Testis (tissue), 3 donors: ENCODE results near the gene PITX1. TPM values are rescaled to one million over a fixed set of nuclear protein-coding genes. Genes with fewer than 3 reads are reported as not detected.

ENCODE experiments used
- DNase-seq: peaks from one replicate; pipeline ENCODE4 v3.0.0-alpha.2; 2019
- H3K27ac ChIP-seq, 2 donors: fragments of 200-600 bp; sonication (generic); one replicate each; pipeline ENCODE4 v1.5.1; 2019
- H3K27me3 ChIP-seq: fragments of 200-600 bp; sonication (generic); one replicate; pipeline ENCODE4 v1.5.1; 2019
- H3K36me3 ChIP-seq: fragments of 200-600 bp; sonication (generic); one replicate; pipeline ENCODE4 v1.5.1; 2017; ENCODE audit warnings: low read depth; ENCODE audit errors: missing control alignments
- H3K4me1 ChIP-seq: fragments of 200-600 bp; sonication (generic); one replicate; pipeline ENCODE4 v1.5.1; 2019
- H3K4me3 ChIP-seq, 2 donors: fragments of 200-600 bp; sonication (generic); one replicate each; pipeline ENCODE4 v1.5.1; 2017 to 2019
- H3K9me3 ChIP-seq: fragments of 200-600 bp; sonication (generic); one replicate; pipeline ENCODE4 v1.5.1; 2017
- CTCF ChIP-seq, 3 experiments: fragments of 450-650 bp in 2 of 3; fragments of 200-600 bp in 1 of 3; sonication (generic) in 1 of 3; IDR thresholded peaks; one replicate each; pipeline ENCODE4 v1.5.1; 2016 to 2019; ENCODE audit warnings: antibody characterized with exemption in 3 of 3, mild to moderate bottlenecking in 2 of 3, moderate library complexity in 1 of 3
- POLR2A ChIP-seq: fragments of 450-650 bp; IDR thresholded peaks from one replicate; pipeline ENCODE4 v1.6.1; 2017; ENCODE audit warnings: antibody characterized with exemption, mild to moderate bottlenecking, moderate library complexity
- WGBS, 2 donors: methylation state at CpG; one replicate each; pipeline ENCODE4 v1.1.5; 2018; 5-methylcytosine and 5-hydroxymethylcytosine counted together
- intact Hi-C: fragments of 100-400 bp; cut with DNase I; formaldehyde crosslinking; loops from one replicate; pipeline ENCODE4 v1.15.1; 2023; ENCODE audit warnings: low total_unique reads
- polyA plus RNA-seq: library from polyadenylated mRNA; stranded (reverse); fragments of 350-450 nt; fragmentation: Illumina TruSeq; extraction: RNeasy Lipid Tissue Mini Kit (QIAGEN cat#74804); gene quantifications from one replicate; pipeline ENCODE4 v1.2.3, GENCODE V29; 2014; ENCODE audit warnings: low read depth, low replicate concordance; ENCODE audit not compliant: insufficient read depth
- total RNA-seq, 2 donors: library from RNA; depleted of rRNA; stranded (reverse); fragments of >200 nt; gene quantifications; one replicate each; pipeline ENCODE4 v1.2.3, GENCODE V29; 2016

The PITX1 gene
- total and polyA plus RNA-seq, 3 donors from 2014 or later, result 3.0 to 4.1 (median 3.6) TPM

DNA sequence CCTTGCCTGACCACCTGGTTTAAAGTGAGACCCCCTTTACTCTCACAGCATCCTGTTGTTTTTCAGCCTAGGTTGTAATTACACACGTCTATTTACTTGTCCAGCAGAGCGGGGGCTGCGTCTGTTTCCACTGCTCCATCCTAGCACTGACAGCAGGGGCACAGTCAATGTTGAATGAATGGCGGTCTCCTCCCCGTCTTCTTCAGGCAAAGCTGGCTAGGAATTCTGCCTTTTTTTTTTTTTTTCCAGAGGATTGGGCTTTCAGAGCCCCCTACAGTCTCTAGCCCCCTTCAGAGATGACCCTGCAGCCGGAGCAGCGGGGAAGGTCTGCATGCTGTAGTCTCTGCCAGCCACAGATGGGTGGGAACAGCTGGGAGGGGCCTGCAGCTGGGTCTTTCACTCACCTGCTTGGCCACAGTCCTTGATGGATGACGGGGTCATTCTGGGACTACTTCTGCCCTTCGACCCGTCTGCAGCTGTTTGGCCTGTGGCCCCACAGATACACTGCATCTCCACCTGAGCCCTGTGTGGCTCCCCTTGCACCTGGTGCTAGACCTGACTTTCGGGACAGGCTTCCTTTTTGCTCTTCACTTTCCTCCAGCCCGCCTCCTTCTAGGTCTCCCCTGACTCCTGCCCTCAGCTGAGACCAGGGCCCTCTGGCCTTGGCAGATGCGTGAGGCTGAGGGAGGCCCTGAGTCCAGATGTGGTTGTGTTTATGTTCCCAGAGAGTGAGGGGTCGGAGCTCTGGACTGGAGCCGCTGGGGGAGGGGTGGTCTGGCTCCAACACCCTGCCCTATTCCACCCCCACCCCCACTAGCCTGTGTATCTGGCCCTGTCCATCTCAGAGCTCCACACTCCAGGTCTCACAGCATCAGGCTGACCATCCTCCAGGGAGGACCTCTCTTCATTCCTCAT is 8.0 kb downstream of the PITX1 start:
- DNase-seq, result no peak
- no peak overlapping the region for H3K27ac ChIP-seq
- H3K9me3 ChIP-seq, result no peaks in the 10 kb centered on the region
- H3K4me1 ChIP-seq, result peaks cover 7% of the 10 kb centered on the region
- WGBS, 2 donors, result 86 to 89% methylated on average over 12 to 15 of the region's 15 CpGs
- TF ChIP-seq CTCF (IDR thresholded peaks at IDR 0.05) (no peak), POLR2A (no peak)
- no peaks in the 10 kb centered on the region for H3K36me3 ChIP-seq
- intact Hi-C loops, result no loop called here
- H3K4me3 ChIP-seq, result no peak overlapping the region
- no peaks in the 10 kb centered on the region for H3K27me3 ChIP-seq

GRCh38 chr5:135024956-135025729 is 8.9 kb downstream of the PITX1 start:
- 90% methylated on average over 8 to 11 of the region's 11 CpGs for WGBS, 2 donors
- TF ChIP-seq POLR2A (no peak), CTCF (IDR thresholded peaks at IDR 0.05) (no peak)
- Histone ChIP-seq H3K4me1 (no peaks in the 10 kb centered on the region), H3K9me3 (no peaks in the 10 kb centered on the region), H3K27ac (no peak overlapping the region), H3K27me3 (no peaks in the 10 kb centered on the region), H3K36me3 (no peaks in the 10 kb centered on the region), H3K4me3 (no peak overlapping the region)
- intact Hi-C loops, result no loop called here
- DNase-seq, result no peak

GRCh38 chr5:135020111-135020895 is 13.7 kb downstream of the PITX1 start:
- Histone ChIP-seq H3K4me1 (no peaks in the 10 kb centered on the region), H3K27me3 (no peaks in the 10 kb centered on the region), H3K4me3 (no peak overlapping the region), H3K36me3 (no peaks in the 10 kb centered on the region), H3K9me3 (no peaks in the 10 kb centered on the region), H3K27ac (no peak overlapping the region)
- DNase-seq, result no peak
- intact Hi-C loops, result no loop called here
- 80 to 86% methylated on average over 16 of the region's 16 CpGs for WGBS, 2 donors
- TF ChIP-seq CTCF (IDR thresholded peaks at IDR 0.05) (no peak), POLR2A (no peak)

DNA sequence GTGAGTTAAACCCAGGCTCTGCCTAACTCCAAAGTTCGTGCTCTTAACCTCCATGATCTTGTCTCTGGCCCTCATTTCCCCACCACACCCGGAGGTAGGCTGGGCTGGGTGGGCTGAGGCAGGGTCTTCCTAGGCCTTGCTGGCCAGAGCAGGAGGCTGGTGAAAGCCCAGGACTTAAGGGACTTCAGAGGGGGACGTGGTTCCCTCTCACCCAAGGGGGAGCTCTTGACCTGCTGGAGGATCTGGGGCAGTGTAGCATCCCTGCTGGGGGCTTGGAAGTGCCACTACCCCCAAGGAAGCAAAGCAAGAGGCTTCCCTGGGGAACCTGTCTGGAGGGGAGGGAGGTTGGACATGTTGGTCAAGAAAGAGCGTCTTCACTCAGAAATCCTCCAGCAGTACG is 14.7 kb downstream of the PITX1 start:
- 84 to 88% methylated on average over 3 to 5 of the region's 5 CpGs for WGBS, 2 donors

More for the DNA sequence above, 14.7 kb downstream of the PITX1 start:
- Histone ChIP-seq H3K4me1 (no peaks in the 10 kb centered on the region), H3K36me3 (no peaks in the 10 kb centered on the region), H3K4me3 (no peak overlapping the region), H3K27ac (no peak overlapping the region), H3K27me3 (no peaks in the 10 kb centered on the region), H3K9me3 (no peaks in the 10 kb centered on the region)
- DNase-seq, result no peak
- TF ChIP-seq POLR2A (no peak), CTCF (IDR thresholded peaks at IDR 0.05) (no peak)
- intact Hi-C loops, result no loop called here
